Skeletal muscle satellite cell (primary cell): ENCODE data around the gene MADCAM1.

Experiments
- H3K27me3 ChIP-seq: 2 replicates; pipeline ENCODE4 v1.7.0; 2013; ENCODE audit warnings: low read length; ENCODE audit not compliant: control insufficient read depth, insufficient read depth
- H3K36me3 ChIP-seq: 2 replicates; pipeline ENCODE4 v1.7.0; 2013; ENCODE audit warnings: mild to moderate bottlenecking, control low read depth, low read length; ENCODE audit not compliant: insufficient read depth
- H3K4me1 ChIP-seq: 2 replicates; pipeline ENCODE4 v1.7.0; 2013; ENCODE audit warnings: low read length; ENCODE audit not compliant: control insufficient read depth, insufficient read depth
- H3K4me2 ChIP-seq: 2 replicates; pipeline ENCODE4 v1.7.0; 2013; ENCODE audit warnings: mild to moderate bottlenecking, low read length
- H3K4me3 ChIP-seq: 2 replicates; pipeline ENCODE4 v1.7.0; 2013; ENCODE audit warnings: low read length
- H3K9ac ChIP-seq: 2 replicates; pipeline ENCODE4 v1.7.0; 2013; ENCODE audit warnings: mild to moderate bottlenecking, low read depth, low read length, moderate library complexity
- H3K9me3 ChIP-seq: replicated peaks from 2 replicates; pipeline ENCODE4 v1.7.0; 2013; ENCODE audit warnings: mild to moderate bottlenecking, control low read depth, low read length

MADCAM1 gene

DNA sequence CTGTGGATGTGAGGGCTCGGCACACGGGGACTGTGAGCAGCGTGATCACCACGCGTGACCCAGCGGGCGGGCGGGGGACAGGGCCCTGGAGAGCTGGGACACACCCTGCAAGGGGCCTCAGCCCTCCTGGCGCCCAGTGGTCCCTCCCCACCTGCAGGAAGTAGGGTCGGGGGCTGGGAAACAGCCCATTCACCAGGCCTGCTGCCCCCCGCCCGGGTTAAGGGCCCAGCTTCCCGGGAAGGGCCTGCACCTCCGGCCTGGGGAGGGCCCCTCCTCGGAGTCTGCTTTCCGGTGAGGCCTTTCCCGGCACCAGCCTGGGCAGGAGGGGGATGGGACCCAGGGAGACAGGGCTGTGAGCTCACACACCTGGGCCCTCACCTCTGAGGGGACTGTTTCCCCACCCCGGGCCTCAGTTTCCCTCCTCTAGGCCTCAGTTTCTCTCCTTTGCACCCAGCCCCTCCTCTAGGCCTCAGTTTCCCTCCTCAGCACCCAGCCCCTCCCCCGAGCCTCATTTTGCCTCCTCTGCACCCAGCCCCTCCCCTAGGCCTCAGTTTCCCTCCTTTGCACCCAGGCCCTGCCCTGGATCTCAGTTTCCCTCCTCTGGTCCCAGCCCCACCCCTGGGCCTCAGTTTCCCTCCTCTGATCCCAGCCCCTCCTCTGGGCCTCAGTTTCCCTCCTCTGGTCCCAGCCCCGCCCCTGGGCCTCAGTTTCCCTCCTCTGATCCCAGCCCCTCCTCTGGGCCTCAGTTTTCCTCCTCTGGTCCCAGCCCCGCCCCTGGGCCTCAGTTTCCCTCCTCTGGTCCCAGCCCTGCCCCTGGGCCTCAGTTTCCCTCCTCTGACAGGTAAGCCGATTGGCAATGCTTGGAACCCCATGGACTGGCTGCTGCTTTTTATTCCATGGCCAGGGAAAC, 1.9 kb upstream of the MADCAM1 start:
- H3K4me1 ChIP-seq: peaks cover 7% of the 10 kb centered on the region
- H3K36me3 ChIP-seq: no peaks in the 10 kb centered on the region
- no peak overlapping the region for H3K4me2 ChIP-seq
- no peak overlapping the region for H3K4me3 ChIP-seq
- no peaks in the 10 kb centered on the region for H3K9me3 ChIP-seq
- no peak overlapping the region for H3K9ac ChIP-seq
- H3K27me3 ChIP-seq: peaks cover 19% of the 10 kb centered on the region

GRCh38 chr19:495081-495401, 1.2 kb upstream of the MADCAM1 start:
- Histone ChIP-seq H3K9ac (no peak overlapping the region), H3K9me3 (no peaks in the 10 kb centered on the region), H3K4me2 (no peak overlapping the region), H3K4me1 (peaks cover under 1% of the 10 kb centered on the region), H3K36me3 (no peaks in the 10 kb centered on the region), H3K27me3 (peaks cover 19% of the 10 kb centered on the region), H3K4me3 (no peak overlapping the region)

GRCh38 chr19:495402-496111, 729 bp upstream of the MADCAM1 start:
- Histone ChIP-seq H3K9me3 (no peaks in the 10 kb centered on the region), H3K9ac (no peak overlapping the region), H3K27me3 (peaks cover 19% of the 10 kb centered on the region), H3K4me3 (no peak overlapping the region), H3K4me2 (no peak overlapping the region), H3K36me3 (no peaks in the 10 kb centered on the region), H3K4me1 (no peaks in the 10 kb centered on the region)

DNA sequence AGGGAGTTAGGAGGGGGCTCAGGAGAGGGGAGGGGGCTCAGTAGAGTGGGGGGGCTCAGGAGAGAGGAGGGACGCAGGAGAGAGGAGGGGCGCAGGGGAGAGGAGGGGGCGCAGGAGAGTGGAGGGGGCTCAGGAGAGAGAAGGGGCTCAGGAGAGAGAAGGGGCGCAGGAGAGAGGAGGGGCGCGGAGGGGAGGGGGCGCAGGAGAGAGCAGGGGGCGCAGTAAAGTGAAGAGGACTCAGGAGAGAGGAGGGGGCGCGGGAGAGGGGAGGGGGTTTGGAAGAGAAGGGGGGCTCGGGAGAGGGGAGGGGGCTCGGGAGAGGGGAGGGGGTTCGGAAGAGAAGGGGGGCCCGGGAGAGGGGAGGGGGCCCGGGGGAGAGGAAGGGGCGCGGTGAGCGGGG, 700 bp downstream of the MADCAM1 start:
- Histone ChIP-seq H3K4me2 (no peak overlapping the region), H3K9me3 (no peaks in the 10 kb centered on the region), H3K27me3 (peaks cover 19% of the 10 kb centered on the region), H3K4me3 (no peak overlapping the region), H3K4me1 (no peaks in the 10 kb centered on the region), H3K9ac (no peak overlapping the region), H3K36me3 (no peaks in the 10 kb centered on the region)

GRCh38 chr19:497491-497868, 1.2 kb downstream of the MADCAM1 start:
- Histone ChIP-seq H3K27me3 (peaks cover 19% of the 10 kb centered on the region), H3K4me2 (peak overlapping the region; percentile 15), H3K4me3 (no peak overlapping the region), H3K4me1 (no peaks in the 10 kb centered on the region), H3K9ac (no peak overlapping the region), H3K9me3 (no peaks in the 10 kb centered on the region), H3K36me3 (no peaks in the 10 kb centered on the region)

- Histone ChIP-seq H3K4me3 (no peak overlapping the region), H3K4me1 (no peaks in the 10 kb centered on the region), H3K4me2 (peak overlapping the region; percentile 15), H3K36me3 (no peaks in the 10 kb centered on the region), H3K27me3 (peaks cover 19% of the 10 kb centered on the region), H3K9ac (no peak overlapping the region), H3K9me3 (no peaks in the 10 kb centered on the region)
Observed at GRCh38 chr19:497869-498510, 1.7 kb downstream of the MADCAM1 start.

- Histone ChIP-seq H3K27me3 (peaks cover 19% of the 10 kb centered on the region), H3K36me3 (no peaks in the 10 kb centered on the region), H3K4me3 (no peak overlapping the region), H3K4me1 (no peaks in the 10 kb centered on the region), H3K4me2 (no peak overlapping the region), H3K9me3 (no peaks in the 10 kb centered on the region), H3K9ac (no peak overlapping the region)
Observed at GRCh38 chr19:498511-498891, 2.2 kb downstream of the MADCAM1 start.

- Histone ChIP-seq H3K4me2 (no peak overlapping the region), H3K9me3 (no peaks in the 10 kb centered on the region), H3K4me1 (no peaks in the 10 kb centered on the region), H3K27me3 (peaks cover 19% of the 10 kb centered on the region), H3K9ac (no peak overlapping the region), H3K4me3 (no peak overlapping the region), H3K36me3 (no peaks in the 10 kb centered on the region)
Observed at GRCh38 chr19:498977-499623, 2.8 kb downstream of the MADCAM1 start.

GRCh38 chr19:501646-502045, 5.4 kb downstream of the MADCAM1 start:
- Histone ChIP-seq H3K27me3 (peaks cover 16% of the 10 kb centered on the region), H3K4me2 (no peak overlapping the region), H3K4me3 (no peak overlapping the region), H3K9ac (no peak overlapping the region), H3K9me3 (no peaks in the 10 kb centered on the region), H3K36me3 (no peaks in the 10 kb centered on the region), H3K4me1 (peaks cover 5% of the 10 kb centered on the region)

DNA sequence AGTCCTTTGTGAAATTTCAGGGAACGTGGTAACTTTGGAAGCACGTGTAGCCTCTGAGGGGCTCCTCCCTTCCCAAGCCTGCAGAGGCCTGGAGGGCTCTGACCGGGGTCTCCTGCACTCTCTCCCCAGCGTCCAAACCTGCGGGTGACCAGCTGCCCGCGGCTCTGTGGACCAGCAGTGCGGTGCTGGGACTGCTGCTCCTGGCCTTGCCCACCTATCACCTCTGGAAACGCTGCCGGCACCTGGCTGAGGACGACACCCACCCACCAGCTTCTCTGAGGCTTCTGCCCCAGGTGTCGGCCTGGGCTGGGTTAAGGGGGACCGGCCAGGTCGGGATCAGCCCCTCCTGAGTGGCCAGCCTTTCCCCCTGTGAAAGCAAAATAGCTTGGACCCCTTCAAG, 8.3 kb downstream of the MADCAM1 start:
- H3K4me2 ChIP-seq: no peak overlapping the region
- no peaks in the 10 kb centered on the region for H3K27me3 ChIP-seq
- peaks cover 13% of the 10 kb centered on the region for H3K4me1 ChIP-seq
- H3K9ac ChIP-seq: no peak overlapping the region
- H3K9me3 ChIP-seq: no peaks in the 10 kb centered on the region
- no peak overlapping the region for H3K4me3 ChIP-seq
- no peaks in the 10 kb centered on the region for H3K36me3 ChIP-seq
